B cell (primary cell): ENCODE data around the gene CSRNP2. TPM values are rescaled to one million over a fixed set of nuclear protein-coding genes. Genes with fewer than 3 reads are reported as not detected.
"Not testable (repeated sequence)": the region's sequence is repeated elsewhere in the genome, so short reads cannot be mapped to it uniquely, and the experiment has no call there.

ENCODE experiments used
- ATAC-seq: fragments of 200-7000 bp; cut with Tn5 transposase; one replicate; pipeline ENCODE4 v1.10.0; 2021; ENCODE audit warnings: low read depth, mild to moderate bottlenecking, moderate number of reproducible peaks, moderate library complexity
- CTCF ChIA-PET: fragments of 350-600 bp; sonication (Branson Sonifier 250); formaldehyde crosslinking; loops from one replicate; lab custom pipeline; 2021; ENCODE audit warnings: antibody characterized with exemption, inconsistent platforms; lab: Charles Lee
- POLR2A ChIA-PET: fragments of 350-600 bp; sonication (Branson Sonifier 250); formaldehyde crosslinking; loops from one replicate; lab custom pipeline; 2021; ENCODE audit warnings: antibody characterized with exemption; lab: Charles Lee
- DNase-seq: peaks from one replicate; pipeline ENCODE4 v3.0.0; 2013
- H2AFZ ChIP-seq: 2 replicates; pipeline ENCODE4 v1.6.1; 2012; ENCODE audit warnings: mild to moderate bottlenecking, low read depth, low read length; ENCODE audit not compliant: insufficient read depth, poor library complexity, severe bottlenecking
- H3K27ac ChIP-seq, 2 donors: 1 replicate in 1 of 2; 2 replicates in 1 of 2; pipeline ENCODE4 v1.5.1; 2012 to 2013; ENCODE audit warnings: low read length in 2 of 2, mild to moderate bottlenecking in 2 of 2, moderate library complexity in 1 of 2
- H3K27me3 ChIP-seq, 4 experiments: fragments of 200-600 bp in 1 of 4; sonication (generic) in 1 of 4; replicated peaks in 1 of 4; 1 replicate in 2 of 4; 2 replicates in 2 of 4; pipeline versions ENCODE4 v1.6.1 to v1.7.0; 2013 to 2016; ENCODE audit warnings: low read length in 3 of 4, mild to moderate bottlenecking in 2 of 4, mixed read lengths in 1 of 4, moderate library complexity in 1 of 4; ENCODE audit not compliant: insufficient read depth in 4 of 4, control insufficient read depth in 3 of 4; ENCODE audit errors: control extremely low read depth in 1 of 4
- H3K36me3 ChIP-seq, 2 experiments: replicated peaks in 1 of 2; 1 replicate in 1 of 2; 2 replicates in 1 of 2; pipeline versions ENCODE4 v1.6.1 to v1.7.1; 2013; ENCODE audit warnings: low read length in 1 of 2; ENCODE audit not compliant: insufficient read depth in 2 of 2, control insufficient read depth in 1 of 2; ENCODE audit errors: control extremely low read depth in 1 of 2, extremely low read depth in 1 of 2
- H3K4me1 ChIP-seq, 2 donors: fragments of 200-600 bp in 1 of 2; sonication (generic) in 1 of 2; 1 replicate in 1 of 2; 2 replicates in 1 of 2; pipeline versions ENCODE4 v1.5.1 to v1.6.1; 2013 to 2017; ENCODE audit warnings: low read length in 2 of 2; ENCODE audit not compliant: control insufficient read depth in 2 of 2, insufficient read depth in 2 of 2
- H3K4me2 ChIP-seq: replicated peaks from 2 replicates; pipeline ENCODE3; 2012; ENCODE audit warnings: mild to moderate bottlenecking, low read depth, low read length; ENCODE audit not compliant: poor library complexity, severe bottlenecking
- H3K4me3 ChIP-seq, 5 experiments: fragments of 200-600 bp in 1 of 5; sonication (generic) in 1 of 5; 1 replicate in 3 of 5; 2 replicates in 2 of 5; pipeline versions ENCODE4 v1.5.1 to v1.7.0; 2011 to 2016; ENCODE audit warnings: low read length in 4 of 5, mild to moderate bottlenecking in 4 of 5, low read depth in 2 of 5, control low read depth in 1 of 5, moderate library complexity in 1 of 5; ENCODE audit not compliant: insufficient read depth in 1 of 5; ENCODE audit errors: control extremely low read depth in 1 of 5, extremely low read depth in 1 of 5
- H3K79me2 ChIP-seq: fragments of 200-600 bp; sonication (generic); one replicate; pipeline ENCODE4 v1.6.0; 2016; ENCODE audit warnings: low read length; ENCODE audit not compliant: control insufficient read depth, insufficient read depth
- H3K9ac ChIP-seq: fragments of 200-600 bp; sonication (generic); 2 replicates; pipeline ENCODE4 v1.6.1; 2017; ENCODE audit warnings: mild to moderate bottlenecking, low read length, moderate library complexity
- H3K9me3 ChIP-seq, 3 donors: one replicate each; pipeline versions ENCODE4 v1.6.1 to v1.7.1; 2013; ENCODE audit warnings: low read length in 2 of 3; ENCODE audit not compliant: control insufficient read depth in 2 of 3, insufficient read depth in 1 of 3; ENCODE audit errors: control extremely low read depth in 1 of 3
- H4K20me1 ChIP-seq: 2 replicates; pipeline ENCODE4 v1.6.0; 2012; ENCODE audit warnings: mild to moderate bottlenecking, low read length; ENCODE audit not compliant: insufficient read depth, control insufficient read depth, poor library complexity, severe bottlenecking
- H3K27ac Mint-ChIP-seq: one replicate; pipeline ENCODE4 v1.8.0; 2021; ENCODE audit warnings: mixed read lengths
- H3K27me3 Mint-ChIP-seq: one replicate; pipeline ENCODE4 v1.8.0; 2021; ENCODE audit warnings: mixed read lengths
- H3K4me1 Mint-ChIP-seq: one replicate; pipeline ENCODE4 v1.8.0; 2021; ENCODE audit warnings: mixed read lengths
- H3K4me3 Mint-ChIP-seq: one replicate; pipeline ENCODE4 v1.8.0; 2021; ENCODE audit warnings: mixed read lengths
- H3K9me3 Mint-ChIP-seq: one replicate; pipeline ENCODE4 v1.8.0; 2022; ENCODE audit warnings: mixed read lengths; ENCODE audit not compliant: insufficient read depth
- EZH2 ChIP-seq: IDR thresholded peaks from 2 replicates; pipeline ENCODE4 v1.6.1; 2012; ENCODE audit warnings: borderline replicate concordance, low read depth, mild to moderate bottlenecking, moderate library complexity, low read length; ENCODE audit not compliant: insufficient read depth, poor library complexity, severe bottlenecking
- WGBS: methylation state at CpG from one replicate; pipeline ENCODE4 v1.1.5; 2013; ENCODE audit warnings: missing lambda C conversion rate; ENCODE audit not compliant: insufficient coverage; 5-methylcytosine and 5-hydroxymethylcytosine counted together
- intact Hi-C: fragments of 100-400 bp; cut with micrococcal nuclease; formaldehyde crosslinking; loops from one replicate; pipeline ENCODE4 v1.10.0; 2022
- polyA plus RNA-seq: library from polyadenylated mRNA; depleted of rRNA; stranded (reverse); fragments of >200 nt; gene quantifications from 2 replicates; pipeline ENCODE4 v1.2.3, GENCODE V29; 2012
- total RNA-seq, 2 donors: library from RNA; stranded (reverse); fragments of 120-200 nt in 1 of 2; gene quantifications; 1 replicate in 1 of 2; 2 replicates in 1 of 2; pipeline versions ENCODE4 v1.2.3 to v1.2.4, GENCODE V29; 2013 to 2022
- TF ChIP-seq, protein P1 (sequence below): fragments of 200-600 bp; IDR thresholded peaks from one replicate; pipeline ENCODE4 v1.8.0; 2022; ENCODE audit warnings: antibody characterized with exemption, mild to moderate bottlenecking

Gene CSRNP2
- total and polyA plus RNA-seq, 2 donors (not counting 1 experiment from before 2014, with no cell fraction given): 10.3 to 49.8 TPM

DNA sequence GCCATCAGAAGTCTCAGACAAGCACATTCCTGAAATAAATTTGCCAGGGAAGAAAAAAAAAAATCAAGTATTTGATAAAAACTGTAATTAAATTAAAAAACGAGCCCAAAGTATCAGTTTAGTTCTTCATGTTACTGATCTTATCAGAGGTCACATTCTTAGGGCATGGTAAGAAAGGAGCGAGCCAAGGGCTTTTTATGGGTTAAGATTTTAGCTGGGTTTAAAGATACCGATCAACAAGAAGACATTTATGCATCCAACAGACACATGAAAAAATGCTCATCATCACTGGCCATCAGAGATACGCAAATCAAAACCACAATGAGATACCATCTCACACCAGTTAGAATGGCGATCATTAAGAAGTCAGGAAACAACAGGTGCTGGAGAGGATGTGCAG lies 5.0 kb downstream of the CSRNP2 start:
- H3K9me3 ChIP-seq, H3K4me3 Mint-ChIP-seq, H4K20me1 ChIP-seq, H3K36me3 ChIP-seq, DNase-seq, H3K27me3 ChIP-seq, H3K27ac ChIP-seq, H3K4me3 ChIP-seq, H3K4me2 ChIP-seq, H3K9me3 Mint-ChIP-seq, H3K27ac Mint-ChIP-seq, H2AFZ ChIP-seq, ATAC-seq, H3K27me3 Mint-ChIP-seq, H3K9ac ChIP-seq, intact Hi-C loops, POLR2A ChIA-PET: not testable (repeated sequence)
- peaks cover 9 to 13% of the 10 kb centered on the region in 2 donors for H3K4me1 ChIP-seq
- WGBS: 100% methylated on average over 1 of the region's 5 CpGs
- CTCF ChIA-PET: interaction anchor here (0.9 kb wide), 1 partner anchor 32 kb away, joined by 3 read pairs; no protein-coding TSS in a partner anchor
- H3K79me2 ChIP-seq: peaks cover 43% of the 10 kb centered on the region
- peaks cover 16% of the 10 kb centered on the region for H3K4me1 Mint-ChIP-seq

DNA sequence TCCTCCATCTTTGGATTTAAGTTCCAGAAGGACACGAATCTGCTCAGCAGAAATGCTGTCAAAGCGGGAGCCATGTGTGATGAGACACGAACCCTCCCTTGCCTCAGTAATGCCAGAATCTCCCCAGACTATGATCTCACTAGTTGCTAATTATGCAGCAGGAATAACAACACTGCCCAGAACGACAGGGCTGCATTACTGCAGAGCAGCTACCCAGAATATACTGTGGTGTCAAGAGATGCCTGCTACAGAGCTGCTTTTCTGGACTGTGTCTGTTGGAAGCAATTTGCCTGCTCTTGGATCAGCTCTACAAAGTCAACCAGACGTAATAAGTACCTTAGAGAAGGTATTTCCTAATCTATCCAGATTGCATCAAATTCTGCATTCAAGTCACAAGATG lies 5.5 kb downstream of the CSRNP2 start:
- POLR2A ChIA-PET: no interaction called here
- CTCF ChIA-PET: interaction anchor here (0.9 kb wide), 1 partner anchor 32 kb away, joined by 3 read pairs; no protein-coding TSS in a partner anchor

More for the DNA sequence above, 5.5 kb downstream of the CSRNP2 start:
- H3K4me1 ChIP-seq: peaks cover 9 to 11% of the 10 kb centered on the region in 2 donors
- no peak overlapping the region for H3K4me3 ChIP-seq
- no peaks in the 10 kb centered on the region for H3K27me3 ChIP-seq
- no peaks in the 10 kb centered on the region for H4K20me1 ChIP-seq
- Mint-ChIP-seq H3K27ac (no peak overlapping the region), H3K4me1 (peaks cover 15% of the 10 kb centered on the region), H3K4me3 (no peak overlapping the region), H3K9me3 (no peaks in the 10 kb centered on the region), H3K27me3 (no peaks in the 10 kb centered on the region)
- H3K27ac ChIP-seq: no peak overlapping the region
- H3K9ac ChIP-seq: no peak overlapping the region
- H3K9me3 ChIP-seq: no peaks in the 10 kb centered on the region
- no peak for ATAC-seq
- peaks cover 5 to 8% of the 10 kb centered on the region in 2 experiments for H3K36me3 ChIP-seq
- H2AFZ ChIP-seq: no peak overlapping the region
- no peak for TF ChIP-seq EZH2
- TF ChIP-seq, protein P1, sequence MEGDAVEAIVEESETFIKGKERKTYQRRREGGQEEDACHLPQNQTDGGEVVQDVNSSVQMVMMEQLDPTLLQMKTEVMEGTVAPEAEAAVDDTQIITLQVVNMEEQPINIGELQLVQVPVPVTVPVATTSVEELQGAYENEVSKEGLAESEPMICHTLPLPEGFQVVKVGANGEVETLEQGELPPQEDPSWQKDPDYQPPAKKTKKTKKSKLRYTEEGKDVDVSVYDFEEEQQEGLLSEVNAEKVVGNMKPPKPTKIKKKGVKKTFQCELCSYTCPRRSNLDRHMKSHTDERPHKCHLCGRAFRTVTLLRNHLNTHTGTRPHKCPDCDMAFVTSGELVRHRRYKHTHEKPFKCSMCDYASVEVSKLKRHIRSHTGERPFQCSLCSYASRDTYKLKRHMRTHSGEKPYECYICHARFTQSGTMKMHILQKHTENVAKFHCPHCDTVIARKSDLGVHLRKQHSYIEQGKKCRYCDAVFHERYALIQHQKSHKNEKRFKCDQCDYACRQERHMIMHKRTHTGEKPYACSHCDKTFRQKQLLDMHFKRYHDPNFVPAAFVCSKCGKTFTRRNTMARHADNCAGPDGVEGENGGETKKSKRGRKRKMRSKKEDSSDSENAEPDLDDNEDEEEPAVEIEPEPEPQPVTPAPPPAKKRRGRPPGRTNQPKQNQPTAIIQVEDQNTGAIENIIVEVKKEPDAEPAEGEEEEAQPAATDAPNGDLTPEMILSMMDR: no peak
- DNase-seq: no peak
- H3K4me2 ChIP-seq: no peak overlapping the region
- peaks cover 39% of the 10 kb centered on the region for H3K79me2 ChIP-seq
- 100% methylated on average over 4 of the region's 5 CpGs for WGBS
- intact Hi-C loops: no loop called here
